ENCODE measurements around the gene CNGB1.

- no peak for TF ChIP-seq CTCF (conservative IDR thresholded peaks at IDR 0.05 in 1 of 2, IDR thresholded peaks at IDR 0.05 in 1 of 2; ENCODE audit: extremely low read depth in 1 of 2, insufficient read depth in 1 of 2, low read depth in 1 of 2, low read length in 2 of 2)
- no peak for TF ChIP-seq EZH2 (IDR thresholded peaks at IDR 0.05; ENCODE audit: borderline replicate concordance, low read length)
Measured at GRCh38 chr16:57912529-57913260, 58.2 kb downstream of the CNGB1 start.

All from mammary epithelial cell (primary cell).